Gastroesophageal sphincter (tissue), 4 donors: Measurements from ENCODE around the gene ALOX5AP. TPM values are rescaled to one million over a fixed set of nuclear protein-coding genes. Genes with fewer than 3 reads are reported as not detected.

Experiments used
- ATAC-seq: fragments of 150-250 bp; one replicate; pipeline ENCODE4 v1.9.1; 2016; ENCODE audit warnings: mild to moderate bottlenecking, moderate library complexity
- H3K27ac ChIP-seq, 4 donors: fragments of 200-600 bp; sonication (generic) in 3 of 4; 1 replicate in 3 of 4; 2 replicates in 1 of 4; pipeline ENCODE4 v1.5.1; 2016 to 2019
- H3K27me3 ChIP-seq: fragments of 200-600 bp; sonication (generic); one replicate; pipeline ENCODE4 v1.5.1; 2019
- H3K36me3 ChIP-seq, 2 donors: fragments of 200-600 bp; sonication (generic); one replicate each; pipeline ENCODE4 v1.5.1; 2019; ENCODE audit warnings: control low read depth in 1 of 2
- H3K4me1 ChIP-seq, 3 donors: fragments of 200-600 bp; sonication (generic); 1 replicate in 2 of 3; 2 replicates in 1 of 3; pipeline ENCODE4 v1.5.1; 2016 to 2019; ENCODE audit warnings: control low read depth in 2 of 3
- H3K4me3 ChIP-seq, 2 donors: fragments of 200-600 bp; sonication (generic); one replicate each; pipeline ENCODE4 v1.5.1; 2019; ENCODE audit warnings: mild to moderate bottlenecking in 1 of 2, moderate library complexity in 1 of 2
- H3K9me3 ChIP-seq, 3 donors: fragments of 200-600 bp; sonication (generic); one replicate each; pipeline ENCODE4 v1.5.1; 2017 to 2019; ENCODE audit warnings: control low read depth in 2 of 3
- EP300 ChIP-seq: sonication (generic); formaldehyde crosslinking; IDR thresholded peaks from one replicate; pipeline ENCODE4 v1.6.1; 2017; ENCODE audit warnings: antibody characterized with exemption, mild to moderate bottlenecking
- POLR2A ChIP-seq, 2 donors: fragments of 450-650 bp; IDR thresholded peaks; one replicate each; pipeline ENCODE4 v1.6.1; 2017; ENCODE audit warnings: antibody characterized with exemption in 2 of 2, mild to moderate bottlenecking in 2 of 2, moderate library complexity in 1 of 2
- POLR2AphosphoS5 ChIP-seq: sonication (generic); formaldehyde crosslinking; IDR thresholded peaks from one replicate; pipeline ENCODE4 v1.6.1; 2017; ENCODE audit warnings: antibody characterized with exemption
- WGBS, 2 donors: methylation state at CpG; one replicate each; pipeline ENCODE4 v1.1.5; 2018; ENCODE audit warnings: low coverage in 1 of 2; 5-methylcytosine and 5-hydroxymethylcytosine counted together
- total RNA-seq, 4 donors: library from RNA; depleted of rRNA; stranded (reverse); fragments of >200 nt; gene quantifications; one replicate each; pipeline ENCODE4 v1.1.0, GENCODE V29; 2016
- TF ChIP-seq, protein P1 (sequence below), 4 experiments: fragments of 200-600 bp in 2 of 4; fragments of 450-650 bp in 2 of 4; sonication (generic) in 1 of 4; IDR thresholded peaks; one replicate each; pipeline ENCODE4 v1.5.1; 2017 to 2019; ENCODE audit warnings: antibody characterized with exemption in 4 of 4, mild to moderate bottlenecking in 2 of 4, moderate library complexity in 2 of 4

The ALOX5AP gene
- total RNA-seq, 4 donors from 2014 or later: 5.6 to 34.7 (median 19.7) TPM

DNA sequence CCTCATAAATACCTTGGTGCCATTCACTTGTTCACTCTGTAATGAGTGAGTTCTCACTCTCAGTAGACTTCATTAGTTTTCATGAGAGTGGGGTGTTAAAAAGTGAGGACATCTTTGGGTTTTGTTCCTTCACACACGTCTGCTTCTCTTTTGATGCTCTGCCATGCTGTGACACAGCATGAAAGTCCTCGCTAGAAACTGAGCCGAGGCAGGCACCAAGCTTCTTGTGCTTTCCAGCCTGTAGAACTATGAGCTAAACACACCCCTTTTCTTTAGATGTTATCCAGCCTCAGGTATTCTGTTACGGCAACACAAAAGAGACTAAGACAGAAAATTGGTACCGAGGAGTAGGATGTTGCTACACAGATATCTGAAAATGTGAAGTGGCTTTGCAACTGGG, 43.7 kb downstream of the ALOX5AP start:
- WGBS, 2 donors: 74 to 89% methylated on average over 4 to 5 of the region's 5 CpGs
- no peak overlapping the region for H3K27ac ChIP-seq
- no peak for ATAC-seq
- H3K36me3 ChIP-seq: no peaks in the 10 kb centered on the region
- H3K27me3 ChIP-seq: no peaks in the 10 kb centered on the region
- no peak for TF ChIP-seq POLR2AphosphoS5
- no peak for TF ChIP-seq POLR2A (IDR thresholded peaks at IDR 0.05)
- TF ChIP-seq EP300: no peak
- TF ChIP-seq, protein P1, sequence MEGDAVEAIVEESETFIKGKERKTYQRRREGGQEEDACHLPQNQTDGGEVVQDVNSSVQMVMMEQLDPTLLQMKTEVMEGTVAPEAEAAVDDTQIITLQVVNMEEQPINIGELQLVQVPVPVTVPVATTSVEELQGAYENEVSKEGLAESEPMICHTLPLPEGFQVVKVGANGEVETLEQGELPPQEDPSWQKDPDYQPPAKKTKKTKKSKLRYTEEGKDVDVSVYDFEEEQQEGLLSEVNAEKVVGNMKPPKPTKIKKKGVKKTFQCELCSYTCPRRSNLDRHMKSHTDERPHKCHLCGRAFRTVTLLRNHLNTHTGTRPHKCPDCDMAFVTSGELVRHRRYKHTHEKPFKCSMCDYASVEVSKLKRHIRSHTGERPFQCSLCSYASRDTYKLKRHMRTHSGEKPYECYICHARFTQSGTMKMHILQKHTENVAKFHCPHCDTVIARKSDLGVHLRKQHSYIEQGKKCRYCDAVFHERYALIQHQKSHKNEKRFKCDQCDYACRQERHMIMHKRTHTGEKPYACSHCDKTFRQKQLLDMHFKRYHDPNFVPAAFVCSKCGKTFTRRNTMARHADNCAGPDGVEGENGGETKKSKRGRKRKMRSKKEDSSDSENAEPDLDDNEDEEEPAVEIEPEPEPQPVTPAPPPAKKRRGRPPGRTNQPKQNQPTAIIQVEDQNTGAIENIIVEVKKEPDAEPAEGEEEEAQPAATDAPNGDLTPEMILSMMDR (IDR thresholded peaks at IDR 0.05): no peak
- H3K4me1 ChIP-seq: no peaks in the 10 kb centered on the region
- H3K4me3 ChIP-seq: no peak overlapping the region
- no peaks in the 10 kb centered on the region for H3K9me3 ChIP-seq

DNA sequence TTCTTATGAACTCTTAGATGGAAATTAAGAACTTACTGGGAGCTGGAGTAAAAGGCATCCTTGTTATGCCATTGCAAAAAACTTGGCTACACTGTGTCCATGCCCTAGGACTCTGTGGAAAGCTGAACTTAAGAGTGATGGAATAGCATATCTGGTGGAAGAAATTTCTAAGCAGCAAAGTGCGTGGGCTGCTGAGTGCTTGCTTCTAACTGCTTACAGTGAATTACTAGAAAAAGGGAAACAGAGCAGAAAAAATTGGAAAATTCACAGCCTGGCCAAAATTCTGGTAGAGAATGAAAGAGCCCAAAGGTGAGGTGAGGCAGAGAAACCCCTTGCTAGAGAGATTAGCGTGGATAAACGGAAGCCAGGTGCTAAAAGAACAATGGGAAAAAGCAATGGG, 44.3 kb downstream of the ALOX5AP start:
- TF ChIP-seq EP300: no peak
- TF ChIP-seq POLR2A (IDR thresholded peaks at IDR 0.05): no peak
- TF ChIP-seq, protein P1 (IDR thresholded peaks at IDR 0.05): no peak
- no peak for TF ChIP-seq POLR2AphosphoS5
- no peak for ATAC-seq
- Histone ChIP-seq H3K27ac (no peak overlapping the region), H3K9me3 (no peaks in the 10 kb centered on the region), H3K4me1 (no peaks in the 10 kb centered on the region), H3K36me3 (no peaks in the 10 kb centered on the region), H3K27me3 (no peaks in the 10 kb centered on the region), H3K4me3 (no peak overlapping the region)
- 70 to 93% methylated on average over 3 of the region's 3 CpGs for WGBS, 2 donors

DNA sequence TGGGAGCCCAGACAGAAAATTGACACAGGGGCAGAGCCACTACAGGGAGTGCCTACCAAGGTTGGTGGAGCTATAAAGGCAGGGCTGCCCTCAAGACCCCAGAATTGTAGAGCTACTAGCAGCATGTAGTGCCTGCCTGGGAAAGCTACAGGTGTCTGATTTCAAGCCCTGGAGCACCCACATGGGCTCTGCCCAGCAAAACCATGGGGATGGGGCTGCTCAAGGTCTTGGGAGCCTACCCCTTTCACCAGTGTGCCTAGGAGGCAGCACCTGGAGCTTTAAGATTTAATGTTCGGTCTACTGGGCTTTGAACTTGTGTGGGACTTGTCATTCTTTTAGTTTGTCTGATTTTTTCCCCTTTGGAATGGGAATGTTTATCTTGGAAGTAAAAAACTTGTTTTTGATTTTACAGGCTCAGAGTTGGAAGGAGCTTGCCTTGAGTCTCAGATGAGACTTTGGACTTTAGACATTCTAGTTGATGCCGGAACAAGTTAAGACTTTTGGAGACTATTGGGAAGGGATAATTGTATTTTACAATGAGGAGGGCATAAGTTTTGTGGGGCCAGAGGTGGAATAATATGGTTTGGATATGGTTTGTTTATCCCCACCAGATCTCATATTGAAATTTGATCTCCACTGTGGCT, 45.1 kb downstream of the ALOX5AP start:
- Histone ChIP-seq H3K27ac (no peak overlapping the region), H3K9me3 (no peaks in the 10 kb centered on the region), H3K36me3 (no peaks in the 10 kb centered on the region), H3K4me1 (no peaks in the 10 kb centered on the region), H3K4me3 (no peak overlapping the region), H3K27me3 (no peaks in the 10 kb centered on the region)
- no peak for ATAC-seq
- 80 to 100% methylated on average over 1 to 2 of the region's 2 CpGs for WGBS, 2 donors
- TF ChIP-seq, protein P1 (IDR thresholded peaks at IDR 0.05): no peak
- TF ChIP-seq EP300 (no peak), POLR2A (IDR thresholded peaks at IDR 0.05) (no peak), POLR2AphosphoS5 (no peak)

DNA sequence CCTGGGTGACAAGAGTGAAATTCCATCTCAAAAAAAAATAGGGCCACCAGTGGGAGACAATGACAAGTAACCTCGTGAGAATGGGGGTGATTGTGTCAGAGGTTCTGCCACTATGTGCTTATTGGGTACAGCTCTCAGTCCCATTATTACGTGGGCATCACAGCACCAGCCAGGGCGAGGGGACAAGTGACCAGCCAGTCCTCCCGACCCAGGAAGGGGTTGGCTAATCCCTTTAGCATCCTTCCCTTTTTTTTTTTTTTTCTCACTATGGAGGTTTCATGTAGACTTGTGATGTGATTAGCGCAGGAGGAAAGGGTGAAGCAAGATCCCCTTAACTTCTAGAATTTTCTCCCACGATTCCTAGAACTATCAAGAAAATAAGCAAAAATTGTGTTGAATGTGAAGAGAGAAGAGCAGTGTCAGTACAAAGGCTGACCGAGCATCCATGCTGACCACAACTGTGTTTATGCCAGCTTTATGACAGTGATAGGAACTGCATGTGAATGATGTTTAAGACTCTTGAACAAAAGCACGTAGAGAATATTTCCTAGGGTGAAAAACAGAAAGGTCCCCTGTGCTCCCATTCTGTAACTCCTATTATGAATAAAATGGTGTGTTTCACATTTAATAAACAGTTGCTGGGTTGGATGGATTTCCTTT, 50.0 kb downstream of the ALOX5AP start:
- TF ChIP-seq EP300 (no peak), POLR2A (IDR thresholded peaks at IDR 0.05) (no peak), POLR2AphosphoS5 (no peak)
- TF ChIP-seq, protein P1 (IDR thresholded peaks at IDR 0.05): no peak
- Histone ChIP-seq H3K36me3 (no peaks in the 10 kb centered on the region), H3K4me1 (no peaks in the 10 kb centered on the region), H3K4me3 (no peak overlapping the region), H3K27me3 (no peaks in the 10 kb centered on the region), H3K9me3 (no peaks in the 10 kb centered on the region), H3K27ac (no peak overlapping the region)
- WGBS, 2 donors: 71 to 86% methylated on average over 6 to 7 of the region's 8 CpGs
- no peak for ATAC-seq

DNA sequence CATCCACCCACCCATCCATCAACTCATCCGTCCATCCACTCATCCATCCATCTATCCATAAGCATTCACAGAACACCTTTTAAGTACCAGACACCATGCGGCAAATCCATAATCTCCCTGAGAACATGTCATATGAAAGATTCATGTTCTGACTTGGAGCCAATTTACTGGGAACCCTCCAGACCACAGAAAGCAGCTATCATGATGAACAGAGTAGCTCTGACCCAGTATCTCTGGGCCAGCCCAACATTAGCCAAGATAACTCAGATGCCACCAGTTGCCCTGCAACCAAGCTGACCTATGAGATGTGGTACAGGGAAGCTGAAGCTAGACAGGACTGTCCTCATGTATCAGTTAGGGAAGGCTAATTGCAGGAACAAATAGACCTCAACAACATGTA, 51.3 kb downstream of the ALOX5AP start:
- no peak for TF ChIP-seq POLR2AphosphoS5
- no peak for TF ChIP-seq POLR2A (IDR thresholded peaks at IDR 0.05)
- no peak for TF ChIP-seq EP300
- TF ChIP-seq, protein P1 (IDR thresholded peaks at IDR 0.05): no peak

More for the DNA sequence above, 51.3 kb downstream of the ALOX5AP start:
- H3K4me1 ChIP-seq: peaks cover 0 to 5% (median 0%) of the 10 kb centered on the region in 3 donors
- no peaks in the 10 kb centered on the region for H3K9me3 ChIP-seq
- ATAC-seq: no peak
- H3K27me3 ChIP-seq: no peaks in the 10 kb centered on the region
- 80% methylated on average over 1 of the region's 2 CpGs; no CpG with 5 or more reads in 1 of the 2 donors for WGBS, 2 donors
- H3K27ac ChIP-seq: no peak overlapping the region
- no peak overlapping the region for H3K4me3 ChIP-seq
- H3K36me3 ChIP-seq: no peaks in the 10 kb centered on the region
